Measurements from ENCODE around the gene LRRC74A. TPM values are rescaled to one million over a fixed set of nuclear protein-coding genes. Genes with fewer than 3 reads are reported as not detected.

The LRRC74A gene
- total RNA-seq, result not detected

GRCh38 chr14:76826122-76826521 lies at the start of gene LRRC74A:
LRRC74A (plus strand) TSS chr14:76826408; CDS start chr14:76826698, 290 bp downstream.

DNA sequence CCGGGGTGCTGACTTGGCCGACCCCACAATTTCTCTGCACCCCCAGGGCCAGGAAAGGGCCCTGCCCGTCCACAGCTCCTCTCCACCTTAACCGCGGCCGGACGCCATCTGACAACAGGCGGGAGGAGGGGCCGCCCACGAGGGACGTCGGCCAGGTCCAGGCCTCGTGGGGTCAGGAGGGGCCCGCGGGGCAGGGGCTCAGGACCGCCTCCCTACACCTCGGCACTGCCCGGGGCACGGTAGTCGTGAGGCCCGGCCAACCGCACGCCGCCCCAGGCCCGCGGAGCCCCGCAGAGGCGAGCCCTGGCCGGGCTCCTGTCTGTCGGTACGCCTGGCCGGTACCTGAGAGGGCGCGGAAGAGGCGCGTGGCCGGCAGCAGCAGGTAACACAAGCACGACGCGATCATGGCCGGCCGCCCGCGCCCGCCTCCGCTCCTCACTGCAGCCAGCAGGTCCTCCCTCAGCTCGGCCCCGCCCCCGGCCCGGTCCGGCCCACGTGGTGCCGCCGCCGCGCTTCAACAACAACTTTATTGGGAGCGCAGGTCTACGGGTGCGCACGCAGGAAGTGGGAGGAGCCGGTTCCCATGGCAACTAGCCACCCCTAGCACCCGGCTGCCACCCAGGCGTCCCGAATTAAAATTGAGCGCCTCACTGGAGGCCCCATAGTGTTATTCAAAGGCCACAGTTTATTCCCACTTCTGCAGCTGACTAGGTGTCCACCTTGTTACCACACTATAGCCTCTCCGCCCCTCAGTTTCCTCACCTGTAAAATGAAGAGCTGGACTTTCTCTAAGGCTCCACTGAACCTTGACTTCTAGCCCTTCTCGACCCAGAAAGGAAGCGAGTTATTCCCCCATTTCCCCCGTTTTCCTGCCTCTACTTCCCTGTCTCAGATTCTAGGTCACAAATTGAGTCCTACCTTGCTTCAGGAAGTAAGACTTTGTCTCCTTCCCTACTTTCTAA lies 13.5 kb upstream of the LRRC74A start, which contains the start of gene ANGEL1:
Gene ANGEL1, minus strand, starts transcription at position 461 of the 962 bp plus-strand sequence. Its CDS starts 55 bp downstream, at position 406.

Other genes starting within 250 kb of the LRRC74A start
- 39.9 TPM for gene VASH1, start 64.9 kb upstream of the LRRC74A start, total RNA-seq
- 12.2 TPM for gene ANGEL1, start 13.5 kb upstream of the LRRC74A start, total RNA-seq
- gene IRF2BPL, start 202.3 kb downstream of the LRRC74A start, total RNA-seq, result 46.8 TPM

Measured in diencephalon (tissue), 1 donor.